ENCODE measurements around the gene DEF6. TPM values are rescaled to one million over a fixed set of nuclear protein-coding genes. Genes with fewer than 3 reads are reported as not detected.
"Not testable (repeated sequence)": the region's sequence is repeated elsewhere in the genome, so short reads cannot be mapped to it uniquely, and the experiment has no call there.

The DEF6 gene
- total and polyA plus RNA-seq, 4 donors: 11.2 to 28.6 (median 19.0) TPM

GRCh38 chr6:35321091-35321490, 23.5 kb downstream of the DEF6 start:
- peaks cover 0 to 4% (median 3%) of the 10 kb centered on the region in 3 donors for H3K27me3 ChIP-seq (ENCODE audit: control insufficient read depth in 3 of 3, insufficient read depth in 3 of 3, low read length in 2 of 3)
- H3K36me3 ChIP-seq (ENCODE audit: control insufficient read depth in 4 of 4, insufficient read depth in 4 of 4, low read length in 4 of 4): peaks cover 0 to 8% (median 0%) of the 10 kb centered on the region in 4 donors
- no peaks in the 10 kb centered on the region for H3K9me3 ChIP-seq (ENCODE audit: control insufficient read depth in 4 of 4, insufficient read depth in 3 of 4, low read length in 3 of 4)
- DNase-seq: no peak
- 94 to 100% methylated on average over 8 of the region's 8 CpGs for WGBS, 2 donors
- TF ChIP-seq CTCF (IDR thresholded peaks at IDR 0.05; ENCODE audit: control extremely low read depth, extremely low read depth): no peak
- H3K9ac ChIP-seq (ENCODE audit: insufficient read depth in 1 of 2, low read length in 2 of 2): no peak overlapping the region
- ATAC-seq (ENCODE audit: insufficient read depth, low FRiP score): no peak
- H3K4me3 ChIP-seq: no peak overlapping the region
- no peak overlapping the region for H3K27ac ChIP-seq (ENCODE audit: low read depth in 1 of 2, low read length in 1 of 2)
- peaks cover 0 to 5% (median 0%) of the 10 kb centered on the region in 5 donors for H3K4me1 ChIP-seq (ENCODE audit: control insufficient read depth in 5 of 5, insufficient read depth in 5 of 5, low read length in 5 of 5)

- Histone ChIP-seq H3K9ac (ENCODE audit: insufficient read depth in 1 of 2, low read length in 2 of 2) (no peak overlapping the region), H3K27me3 (ENCODE audit: control insufficient read depth in 3 of 3, insufficient read depth in 3 of 3, low read length in 2 of 3) (no peaks in the 10 kb centered on the region), H3K9me3 (ENCODE audit: control insufficient read depth in 4 of 4, insufficient read depth in 3 of 4, low read length in 3 of 4) (no peaks in the 10 kb centered on the region), H3K27ac (ENCODE audit: low read depth in 1 of 2, low read length in 1 of 2) (no peak overlapping the region), H3K4me3 (no peak overlapping the region), H3K4me1 (ENCODE audit: control insufficient read depth in 5 of 5, insufficient read depth in 5 of 5, low read length in 5 of 5) (peaks cover 0 to 2% (median 0%) of the 10 kb centered on the region in 5 donors), H3K36me3 (ENCODE audit: control insufficient read depth in 4 of 4, insufficient read depth in 4 of 4, low read length in 4 of 4) (no peaks in the 10 kb centered on the region)
- 41 to 46% methylated on average over 7 of the region's 7 CpGs for WGBS, 2 donors
- no peak for ATAC-seq (ENCODE audit: insufficient read depth, low FRiP score)
- TF ChIP-seq CTCF (IDR thresholded peaks at IDR 0.05; ENCODE audit: control extremely low read depth, extremely low read depth): peak; percentile 43
- DNase-seq: peak; percentile 42 to 59 (median 48)
Measured at GRCh38 chr6:35327349-35328027, 29.9 kb downstream of the DEF6 start.

- no peaks in the 10 kb centered on the region for H3K36me3 ChIP-seq (ENCODE audit: control insufficient read depth in 4 of 4, insufficient read depth in 4 of 4, low read length in 4 of 4)
- H3K9me3 ChIP-seq (ENCODE audit: control insufficient read depth in 4 of 4, insufficient read depth in 3 of 4, low read length in 3 of 4): no peaks in the 10 kb centered on the region
- no peaks in the 10 kb centered on the region for H3K27me3 ChIP-seq (ENCODE audit: control insufficient read depth in 3 of 3, insufficient read depth in 3 of 3, low read length in 2 of 3)
- no peak overlapping the region for H3K4me3 ChIP-seq
- no peak overlapping the region for H3K9ac ChIP-seq (ENCODE audit: insufficient read depth in 1 of 2, low read length in 2 of 2)
- no peak for TF ChIP-seq CTCF (IDR thresholded peaks at IDR 0.05; ENCODE audit: control extremely low read depth, extremely low read depth)
- no peak overlapping the region for H3K27ac ChIP-seq (ENCODE audit: low read depth in 1 of 2, low read length in 1 of 2)
- peaks cover 0 to 2% (median 0%) of the 10 kb centered on the region in 5 donors for H3K4me1 ChIP-seq (ENCODE audit: control insufficient read depth in 5 of 5, insufficient read depth in 5 of 5, low read length in 5 of 5)
- DNase-seq: no peak
- no peak for ATAC-seq (ENCODE audit: insufficient read depth, low FRiP score)
- WGBS, 2 donors: 91 to 97% methylated on average over 1 of the region's 1 CpG
Measured at GRCh38 chr6:35328108-35328723, 30.6 kb downstream of the DEF6 start.

GRCh38 chr6:35328965-35329364, 31.3 kb downstream of the DEF6 start:
- not testable (repeated sequence) for H3K27ac ChIP-seq (ENCODE audit: low read depth in 1 of 2, low read length in 1 of 2); H3K4me3 ChIP-seq; H3K4me1 ChIP-seq (ENCODE audit: control insufficient read depth in 5 of 5, insufficient read depth in 5 of 5, low read length in 5 of 5); H3K9me3 ChIP-seq (ENCODE audit: control insufficient read depth in 4 of 4, insufficient read depth in 3 of 4, low read length in 3 of 4); H3K36me3 ChIP-seq (ENCODE audit: control insufficient read depth in 4 of 4, insufficient read depth in 4 of 4, low read length in 4 of 4); DNase-seq; H3K9ac ChIP-seq (ENCODE audit: insufficient read depth in 1 of 2, low read length in 2 of 2); H3K27me3 ChIP-seq (ENCODE audit: control insufficient read depth in 3 of 3, insufficient read depth in 3 of 3, low read length in 2 of 3); ATAC-seq (ENCODE audit: insufficient read depth, low FRiP score)
- 94 to 99% methylated on average over 8 of the region's 8 CpGs for WGBS, 2 donors
